Spleen (tissue), 7 donors: ENCODE measurements around the gene GTF3C5.

ENCODE experiments used
- POLR2AphosphoS5 ChIP-seq, 3 donors: sonication (generic); formaldehyde crosslinking; IDR thresholded peaks; one replicate each; pipeline ENCODE4 v1.5.1; 2017; ENCODE audit warnings: antibody characterized with exemption in 3 of 3
- TF ChIP-seq, protein P1 (sequence below), 11 experiments: fragments of 200-600 bp in 7 of 11; fragments of 450-650 bp in 4 of 11; sonication (generic) in 4 of 11; IDR thresholded peaks in 8 of 11; conservative IDR thresholded peaks in 3 of 11; 1 replicate in 7 of 11; 2 replicates in 4 of 11; pipeline versions ENCODE4 v1.4.0 to v1.8.0; 2016 to 2021; ENCODE audit warnings: antibody characterized with exemption in 11 of 11, inconsistent platforms in 4 of 11, mild to moderate bottlenecking in 1 of 11
- donor health status: DM: no; HTN: no; CAD: no; lungs with moderate emphysema.
- donor health status: DM: no; HTN: no; CAD: no.
- donor health status: DM: no; HTN: no; CAD: no.

DNA sequence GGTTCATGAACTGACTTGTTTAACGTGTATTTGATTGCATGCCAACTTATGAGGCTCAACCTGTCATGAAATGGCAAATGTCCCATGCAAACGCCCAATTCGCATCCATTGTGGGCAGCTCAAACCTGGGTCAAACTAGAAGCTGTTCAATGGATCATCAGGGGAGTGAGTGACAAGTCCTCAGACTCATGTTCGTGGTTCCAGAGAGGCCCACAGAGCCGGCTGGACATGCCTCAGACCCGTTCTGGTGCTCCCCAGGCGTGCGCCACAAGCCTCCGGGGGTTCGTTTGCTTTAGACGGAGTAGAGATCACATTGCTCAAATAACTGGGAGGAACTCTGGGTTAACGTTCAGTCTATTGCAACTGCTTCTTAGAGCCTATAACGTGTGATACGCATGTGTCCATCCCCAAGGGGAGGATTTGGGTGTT lies 37.3 kb upstream of the GTF3C5 start:
- TF ChIP-seq, protein P1, sequence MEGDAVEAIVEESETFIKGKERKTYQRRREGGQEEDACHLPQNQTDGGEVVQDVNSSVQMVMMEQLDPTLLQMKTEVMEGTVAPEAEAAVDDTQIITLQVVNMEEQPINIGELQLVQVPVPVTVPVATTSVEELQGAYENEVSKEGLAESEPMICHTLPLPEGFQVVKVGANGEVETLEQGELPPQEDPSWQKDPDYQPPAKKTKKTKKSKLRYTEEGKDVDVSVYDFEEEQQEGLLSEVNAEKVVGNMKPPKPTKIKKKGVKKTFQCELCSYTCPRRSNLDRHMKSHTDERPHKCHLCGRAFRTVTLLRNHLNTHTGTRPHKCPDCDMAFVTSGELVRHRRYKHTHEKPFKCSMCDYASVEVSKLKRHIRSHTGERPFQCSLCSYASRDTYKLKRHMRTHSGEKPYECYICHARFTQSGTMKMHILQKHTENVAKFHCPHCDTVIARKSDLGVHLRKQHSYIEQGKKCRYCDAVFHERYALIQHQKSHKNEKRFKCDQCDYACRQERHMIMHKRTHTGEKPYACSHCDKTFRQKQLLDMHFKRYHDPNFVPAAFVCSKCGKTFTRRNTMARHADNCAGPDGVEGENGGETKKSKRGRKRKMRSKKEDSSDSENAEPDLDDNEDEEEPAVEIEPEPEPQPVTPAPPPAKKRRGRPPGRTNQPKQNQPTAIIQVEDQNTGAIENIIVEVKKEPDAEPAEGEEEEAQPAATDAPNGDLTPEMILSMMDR (IDR thresholded peaks at IDR 0.05 in 8 of 11, conservative IDR thresholded peaks at IDR 0.05 in 3 of 11): no peak
- no peak for TF ChIP-seq POLR2AphosphoS5 (IDR thresholded peaks at IDR 0.05)
